Activated CD8-positive, alpha-beta memory T cell treated with anti-CD3 and anti-CD28 coated beads, Interleukin-2, amount 50 U/mL, for 1 hour (primary cell): ENCODE measurements around the gene HS6ST1.

Source experiments
- DNase-seq: peaks from one replicate; pipeline ENCODE4 v3.0.0-alpha.2; 2020; ENCODE audit errors: extremely low read depth

HS6ST1 gene

DNA sequence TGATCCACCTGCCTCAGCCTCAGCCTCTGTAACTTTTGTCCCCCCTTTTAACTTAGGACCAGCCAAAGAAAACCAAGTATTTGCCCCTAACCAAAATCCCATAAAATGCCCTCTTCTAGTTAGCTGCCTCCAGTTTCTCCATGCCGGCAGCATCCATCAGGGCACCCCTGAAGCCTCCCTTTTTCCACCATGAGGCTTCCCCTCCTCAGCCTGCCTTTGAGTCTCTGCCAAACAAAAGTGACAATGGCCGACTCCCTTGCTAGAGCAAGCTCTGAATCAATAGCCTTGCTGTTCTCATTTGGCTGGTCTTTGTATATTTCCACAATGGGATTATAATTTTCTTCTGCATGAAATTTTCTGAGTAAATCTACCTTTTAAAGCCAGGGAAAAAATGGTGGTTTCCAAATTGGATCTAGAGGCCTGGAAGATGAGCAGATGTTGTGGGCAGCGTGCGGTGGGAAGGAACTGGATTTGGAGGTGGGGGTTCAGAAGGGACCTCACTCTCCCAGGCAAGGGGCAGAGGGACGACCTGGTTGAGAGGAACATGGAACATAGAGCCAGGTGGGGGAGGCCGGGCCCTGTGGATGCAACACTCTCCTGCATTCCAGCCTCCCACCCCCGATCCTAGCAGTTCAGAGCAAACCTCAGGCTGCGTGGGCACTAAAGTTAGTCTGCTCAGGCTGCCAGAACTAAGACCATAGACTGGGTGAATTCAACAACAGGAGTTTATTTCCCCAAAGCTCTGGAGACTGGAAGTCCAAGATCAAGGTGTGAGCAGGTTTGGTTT is 80.6 kb downstream of the HS6ST1 start:
- DNase-seq: no peak

DNA sequence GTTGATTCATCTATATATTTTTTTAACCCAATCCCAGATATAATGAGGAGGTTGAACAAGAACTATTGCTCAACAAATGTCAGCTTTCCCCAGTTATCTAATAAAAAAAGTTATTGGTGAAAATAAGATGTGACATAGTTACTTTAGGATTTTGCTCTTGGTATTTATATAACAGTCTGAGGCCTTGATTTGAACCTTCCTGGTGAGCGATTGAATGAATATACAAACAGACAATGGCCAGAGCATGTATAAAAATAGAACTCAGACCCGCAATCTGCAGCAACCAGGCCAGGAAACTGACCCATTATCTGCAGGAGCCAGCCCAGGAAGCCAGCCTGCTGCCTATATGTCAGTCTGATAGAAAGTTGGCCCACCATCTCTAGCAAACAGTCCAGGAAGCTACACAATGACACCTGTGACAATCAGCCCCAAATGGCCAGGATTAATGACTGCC is 81.6 kb downstream of the HS6ST1 start:
- DNase-seq: no peak

DNA sequence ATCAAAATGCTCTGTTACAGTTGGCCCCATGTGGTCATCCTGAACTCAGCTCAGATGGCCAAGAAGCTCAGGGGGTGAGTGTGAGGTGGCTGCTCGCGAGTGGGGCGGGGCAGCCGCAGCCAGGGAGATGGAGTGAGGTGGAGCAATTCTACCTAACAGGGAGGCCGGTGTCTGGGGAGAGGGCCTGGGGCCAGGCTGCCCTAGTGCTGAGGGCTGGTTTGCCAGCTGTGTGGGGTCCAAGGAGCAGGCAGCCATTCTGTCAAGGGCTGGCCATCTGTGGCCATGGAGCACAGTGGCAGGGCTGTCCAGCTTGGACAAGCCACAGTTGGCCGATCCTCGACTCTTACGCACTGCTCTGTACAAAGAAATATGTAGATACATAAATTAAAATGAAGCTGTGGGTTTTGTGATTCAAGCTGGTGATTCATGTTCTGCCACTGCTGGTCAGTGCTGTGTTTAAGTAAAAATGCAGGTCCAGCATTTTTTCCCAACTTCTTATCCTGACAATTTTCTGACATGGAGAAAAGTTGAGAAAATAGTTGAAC is 82.1 kb downstream of the HS6ST1 start:
- no peak for DNase-seq

DNA sequence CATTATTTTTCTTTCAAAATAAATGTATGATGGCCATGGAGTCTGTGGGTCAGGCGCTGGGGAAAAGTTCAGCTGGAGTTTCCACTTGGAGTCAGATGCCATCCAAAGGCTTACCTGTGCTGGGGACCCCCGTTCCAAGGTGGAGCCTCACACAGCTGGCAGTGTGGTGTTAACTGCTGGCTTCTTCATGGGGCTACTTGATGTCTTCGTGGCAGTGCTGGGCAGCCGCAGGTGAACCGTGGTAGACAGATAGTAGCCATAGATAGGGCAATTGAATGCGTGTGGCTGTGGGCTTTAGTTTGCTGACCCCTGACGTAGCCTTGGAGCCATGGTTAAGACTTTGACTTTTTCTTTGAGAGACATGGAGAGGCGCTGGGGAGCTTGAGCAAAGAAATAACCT is 83.1 kb downstream of the HS6ST1 start:
- no peak for DNase-seq

DNA sequence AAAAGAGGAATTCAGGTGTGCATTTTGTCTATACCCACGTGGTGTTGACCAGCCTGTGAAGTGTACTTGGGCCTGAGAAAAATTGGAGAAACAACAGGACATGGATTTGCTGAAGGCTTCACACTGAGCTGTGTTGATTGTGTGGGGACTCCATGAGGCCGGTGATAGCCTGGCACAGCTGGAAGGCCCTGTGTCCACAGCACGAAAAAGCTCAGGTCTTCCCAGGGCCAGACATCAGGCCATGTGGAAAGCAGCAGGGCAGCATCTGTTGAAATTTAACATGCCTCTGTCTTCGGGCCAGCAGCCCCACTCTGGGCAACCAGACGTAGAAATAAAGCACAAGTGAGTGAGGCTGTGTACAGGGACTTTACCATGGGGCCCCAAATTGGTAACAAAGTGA is 84.1 kb downstream of the HS6ST1 start:
- DNase-seq: no peak

DNA sequence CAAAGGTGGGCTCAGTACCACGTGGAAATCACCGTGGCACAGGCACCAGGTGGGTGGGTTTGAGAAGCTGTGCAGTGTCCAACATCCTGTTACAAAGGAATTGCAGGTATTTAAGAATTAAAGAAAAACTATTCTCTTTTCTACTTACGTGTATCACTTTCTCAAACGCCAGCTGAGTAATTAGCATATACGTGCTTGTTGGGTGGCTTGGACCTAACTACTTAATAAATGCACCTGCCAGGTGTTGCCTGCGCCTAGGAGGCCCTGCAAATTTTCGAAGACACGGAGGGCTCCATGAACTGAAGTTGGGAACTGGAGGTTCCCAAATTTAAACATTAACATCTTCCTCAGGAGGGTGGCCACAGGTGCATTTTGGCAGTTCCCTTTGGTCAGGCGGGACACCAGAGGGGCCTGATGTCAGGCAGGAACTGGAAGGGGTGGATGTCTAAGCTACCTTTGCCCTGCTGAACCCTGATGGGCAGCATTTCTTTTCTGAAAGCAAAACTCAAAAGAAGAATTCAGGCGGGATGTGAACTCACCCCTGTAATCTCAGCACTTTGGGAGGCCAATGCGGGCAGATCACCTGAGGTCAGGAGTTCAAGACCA is 84.8 kb downstream of the HS6ST1 start:
- no peak for DNase-seq

DNA sequence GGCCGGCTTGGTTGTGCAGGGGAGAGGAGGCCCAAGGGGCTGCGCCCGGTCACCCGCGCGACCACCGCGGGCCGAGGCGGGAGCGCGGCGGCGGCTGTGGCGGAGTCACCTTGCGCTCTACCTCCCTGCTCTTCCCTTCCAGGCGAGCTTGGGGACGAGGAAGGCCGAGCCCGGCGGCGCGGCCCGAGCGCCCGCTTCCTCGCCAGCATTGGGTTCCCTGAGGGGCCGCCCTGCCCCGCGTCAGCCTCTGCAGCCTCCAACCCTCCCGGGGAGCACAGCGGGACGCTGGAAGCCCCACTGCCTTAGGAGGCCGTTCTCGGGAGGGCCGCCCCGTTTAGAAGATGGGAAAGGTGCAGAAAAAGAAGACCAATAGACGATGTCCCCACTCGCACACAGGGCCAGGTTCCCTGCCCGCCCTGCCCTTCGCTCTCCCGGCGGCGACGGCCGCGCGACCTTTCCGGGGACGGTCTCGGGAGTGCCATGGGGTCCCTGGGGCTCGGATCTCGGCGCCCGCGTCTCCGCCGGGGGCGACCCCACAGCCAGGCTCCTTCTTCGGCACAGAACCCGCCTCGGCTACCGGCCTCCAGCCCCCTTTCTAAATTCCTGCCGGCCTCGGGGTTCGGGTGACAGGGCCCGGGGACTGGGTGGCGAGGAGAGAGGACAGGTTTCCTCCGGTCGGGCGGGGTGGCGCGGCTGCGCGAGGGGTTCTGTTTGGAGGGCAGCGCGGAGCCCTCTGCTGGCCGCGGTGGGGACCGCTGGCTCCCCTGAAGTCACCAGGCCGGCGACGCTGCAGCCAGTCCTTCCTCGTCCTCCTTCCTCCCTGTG is 85.5 kb downstream of the HS6ST1 start:
- peak; percentile 48 for DNase-seq

DNA sequence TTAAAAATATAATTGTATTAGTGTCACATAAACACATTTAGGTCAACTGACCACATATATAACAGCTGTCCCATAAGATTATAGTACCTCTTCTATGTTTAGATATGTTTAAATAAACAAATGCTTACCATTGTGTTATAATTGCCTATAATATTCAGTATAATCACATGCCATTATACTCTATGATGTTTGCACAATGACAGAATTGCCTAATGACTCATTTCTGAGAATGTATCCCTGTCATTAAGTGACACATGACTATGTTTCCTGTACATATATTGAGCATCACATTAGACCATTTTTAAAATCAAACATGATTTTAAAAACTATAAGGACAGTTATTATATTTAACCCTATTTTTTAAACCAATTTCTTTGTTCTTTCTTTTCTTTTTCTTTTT is 89.8 kb downstream of the HS6ST1 start:
- no peak for DNase-seq

DNA sequence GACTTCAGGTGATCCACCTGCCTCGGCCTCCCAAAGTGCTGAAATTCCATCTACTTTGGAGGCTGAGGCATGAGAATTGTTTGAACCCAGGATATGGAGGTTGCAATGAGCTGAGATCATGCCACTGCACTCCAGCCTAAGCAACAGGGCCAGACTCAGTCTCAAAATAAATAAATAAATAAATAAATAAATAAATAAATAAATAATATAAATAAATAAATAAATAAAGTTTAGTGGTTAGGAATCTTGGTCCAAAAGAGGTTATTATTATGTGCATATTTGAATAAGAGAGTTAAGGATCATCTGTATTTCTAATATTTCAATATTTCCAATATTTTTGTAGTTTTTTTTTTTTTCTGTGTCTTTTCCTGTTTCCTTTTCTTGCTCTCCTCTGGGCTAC is 90.8 kb downstream of the HS6ST1 start:
- DNase-seq: no peak

DNA sequence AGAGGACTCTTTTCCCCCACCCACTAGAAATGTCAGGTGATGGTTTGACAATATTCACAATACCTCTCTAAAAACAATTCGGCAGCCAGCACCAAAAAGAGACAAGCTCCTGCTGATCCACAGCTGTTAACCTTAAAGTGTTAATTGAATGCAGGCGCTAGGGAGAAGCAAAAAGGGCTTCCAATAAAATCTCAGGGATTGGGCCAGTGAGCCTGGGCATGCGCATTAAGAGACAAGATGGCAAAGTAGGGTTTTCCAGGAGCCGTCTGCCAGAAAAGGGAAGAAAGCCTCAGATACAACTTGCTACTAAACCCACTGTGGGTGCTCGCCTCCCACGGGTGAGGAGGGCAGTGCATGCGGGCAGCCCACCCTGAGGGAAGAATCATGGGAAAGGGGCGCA is 98.8 kb downstream of the HS6ST1 start:
- no peak for DNase-seq

DNA sequence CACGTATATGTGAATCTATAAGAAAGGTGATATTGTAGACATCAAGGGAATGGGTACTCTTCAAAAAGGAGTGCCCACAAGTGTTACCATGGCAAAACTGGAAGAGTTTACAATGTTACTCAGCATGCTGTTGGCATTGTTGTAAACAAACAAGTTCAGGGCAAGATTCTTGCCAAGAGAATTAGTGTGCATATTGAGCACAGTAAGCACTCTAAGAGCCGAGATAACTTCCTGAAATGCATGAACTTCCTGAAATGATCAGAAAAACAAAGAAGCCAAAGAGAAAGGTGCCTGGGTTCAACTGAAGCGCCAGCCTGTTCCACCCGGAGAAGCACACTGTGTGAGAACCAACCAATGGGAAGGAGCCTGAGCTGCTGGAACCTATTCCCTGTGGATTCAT is 101.0 kb downstream of the HS6ST1 start:
- no peak for DNase-seq

DNA sequence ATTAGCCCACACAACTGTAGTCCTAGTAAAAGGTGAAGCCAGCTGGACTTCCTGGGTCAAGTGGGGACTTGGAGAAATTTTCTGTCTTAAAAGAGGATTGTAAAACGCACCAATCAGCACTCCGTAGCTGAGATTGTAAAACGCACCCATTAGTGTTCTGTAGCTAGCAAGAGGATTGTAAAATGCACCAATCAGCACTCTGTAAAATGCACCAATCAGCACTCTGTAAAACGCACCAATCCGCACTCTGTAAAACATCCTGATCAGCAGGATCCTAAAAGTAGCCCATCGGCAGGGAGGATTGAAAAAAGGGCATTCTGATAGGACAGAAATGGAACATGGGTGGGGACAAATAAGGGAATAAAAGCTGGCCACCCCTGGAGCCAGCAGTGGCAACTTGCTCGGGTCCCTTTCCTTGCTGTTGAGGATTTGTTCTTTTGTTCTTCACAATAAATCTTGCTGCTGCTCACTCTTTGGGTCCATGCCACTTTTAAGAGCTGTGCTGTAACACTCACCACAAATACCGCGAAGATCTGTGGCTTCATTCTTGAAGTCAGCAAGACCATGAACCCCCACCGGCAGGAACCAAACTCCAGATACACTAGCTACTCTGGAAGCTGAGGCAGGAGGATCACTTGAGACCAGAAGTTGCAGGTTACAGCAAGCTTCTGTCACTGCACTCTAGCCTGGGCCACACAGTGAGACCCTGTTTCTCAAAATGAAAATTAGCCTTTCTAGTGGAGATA is 102.6 kb downstream of the HS6ST1 start:
- DNase-seq: no peak
